ENCODE data around the gene PNISR. TPM values are rescaled to one million over a fixed set of nuclear protein-coding genes. Genes with fewer than 3 reads are reported as not detected.
A peak's percentile ranks its signal among the peaks of the same experiment; 100 is the strongest.

Gene PNISR
- polyA plus RNA-seq, 1 experiment: 19.0 TPM

- no peak for TF ChIP-seq CTCF (IDR thresholded peaks at IDR 0.05; ENCODE audit: insufficient read depth, low read depth, low read length)
- H3K27me3 ChIP-seq (ENCODE audit: control insufficient read depth, insufficient read depth, low read length): no peaks in the 10 kb centered on the region
- CTCF ChIA-PET: interaction anchor here (0.6 kb wide), 1 partner anchor 11 kb away, joined by 3 read pairs; no protein-coding TSS in a partner anchor
- POLR2A ChIA-PET: no interaction called here
- peaks cover 13% of the 10 kb centered on the region for H3K36me3 ChIP-seq (ENCODE audit: control insufficient read depth, insufficient read depth, low read length)
- no peak overlapping the region for H3K4me3 ChIP-seq (ENCODE audit: low read depth, low read length)
- DNase-seq (ENCODE audit: low read depth): no peak
Measured at GRCh38 chr6:99407076-99407475, 18.0 kb downstream of the PNISR start.

- peaks cover 11% of the 10 kb centered on the region for H3K36me3 ChIP-seq (ENCODE audit: control insufficient read depth, insufficient read depth, low read length)
- POLR2A ChIA-PET: interaction anchor here (0.5 kb wide), 1 partner anchor 10 kb away, joined by 7 read pairs; no protein-coding TSS in a partner anchor
- DNase-seq (ENCODE audit: low read depth): no peak
- CTCF ChIA-PET: interaction anchor here (0.9 kb wide), 1 partner anchor 24 kb away, joined by 3 read pairs; no protein-coding TSS in a partner anchor
- H3K4me3 ChIP-seq (ENCODE audit: low read depth, low read length): no peak overlapping the region
- H3K27me3 ChIP-seq (ENCODE audit: control insufficient read depth, insufficient read depth, low read length): no peaks in the 10 kb centered on the region
- no peak for TF ChIP-seq CTCF (IDR thresholded peaks at IDR 0.05; ENCODE audit: insufficient read depth, low read depth, low read length)
Measured at GRCh38 chr6:99402448-99402847, 22.7 kb downstream of the PNISR start.

GRCh38 chr6:99397287-99397686 lies 27.8 kb downstream of the PNISR start:
- POLR2A ChIA-PET: no interaction called here
- peaks cover 3% of the 10 kb centered on the region; the same call in 1 of the 2 replicates for H3K36me3 ChIP-seq (ENCODE audit: control insufficient read depth, insufficient read depth, low read length)

GRCh38 chr6:99393698-99394531 lies 31.2 kb downstream of the PNISR start, which contains the start of gene COQ3:
Gene COQ3, minus strand, starts transcription at chr6:99394195. Its CDS starts 16 bp downstream, at chr6:99394179.
- H3K27me3 ChIP-seq (ENCODE audit: control insufficient read depth, insufficient read depth, low read length): no peaks in the 10 kb centered on the region
- CTCF ChIA-PET: interaction anchor here (0.8 to 1.8 kb wide), 3 partner anchors 13 to 59 kb away, joined by 3 to 4 read pairs (median 3); no protein-coding TSS in a partner anchor
- no peaks in the 10 kb centered on the region for H3K36me3 ChIP-seq (ENCODE audit: control insufficient read depth, insufficient read depth, low read length)
- TF ChIP-seq CTCF (IDR thresholded peaks at IDR 0.05; ENCODE audit: insufficient read depth, low read depth, low read length): no peak
- POLR2A ChIA-PET: interaction anchor here (0.6 to 0.7 kb wide), 3 partner anchors 11 to 32 kb away, joined by 3 to 4 read pairs (median 3); no protein-coding TSS in a partner anchor
- peak within 1 kb of the TSS; percentile 64 for H3K4me3 ChIP-seq (ENCODE audit: low read depth, low read length)
- peak; percentile 19 for DNase-seq (ENCODE audit: low read depth)

More at GRCh38 chr6:99397287-99397686, 27.8 kb downstream of the PNISR start:
- no peak for TF ChIP-seq CTCF (IDR thresholded peaks at IDR 0.05; ENCODE audit: insufficient read depth, low read depth, low read length)
- DNase-seq (ENCODE audit: low read depth): no peak
- CTCF ChIA-PET: interaction anchor here (1.0 kb wide), 1 partner anchor 10 kb away, joined by 3 read pairs; no protein-coding TSS in a partner anchor
- H3K4me3 ChIP-seq (ENCODE audit: low read depth, low read length): no peak overlapping the region
- no peaks in the 10 kb centered on the region for H3K27me3 ChIP-seq (ENCODE audit: control insufficient read depth, insufficient read depth, low read length)

- no peaks in the 10 kb centered on the region for H3K27me3 ChIP-seq (ENCODE audit: control insufficient read depth, insufficient read depth, low read length)
- H3K36me3 ChIP-seq (ENCODE audit: control insufficient read depth, insufficient read depth, low read length): no peaks in the 10 kb centered on the region
- ChIA-PET CTCF (interaction anchor here (0.8 to 1.8 kb wide), 3 partner anchors 12 to 59 kb away, joined by 3 to 4 read pairs (median 3); no protein-coding TSS in a partner anchor), POLR2A (interaction anchor here (0.6 to 0.7 kb wide), 3 partner anchors 10 to 32 kb away, joined by 3 to 4 read pairs (median 3); no protein-coding TSS in a partner anchor)
- no peak for DNase-seq (ENCODE audit: low read depth)
- no peak for TF ChIP-seq CTCF (IDR thresholded peaks at IDR 0.05; ENCODE audit: insufficient read depth, low read depth, low read length)
- peak overlapping the region; percentile 64 for H3K4me3 ChIP-seq (ENCODE audit: low read depth, low read length)
Measured at GRCh38 chr6:99393366-99393697, 31.8 kb downstream of the PNISR start.
